ENCODE results near the gene CADM4. TPM values are rescaled to one million over a fixed set of nuclear protein-coding genes. Genes with fewer than 3 reads are reported as not detected.

The CADM4 gene
- total and polyA plus RNA-seq, 4 donors = 92.3 to 325 (median 206) TPM

DNA sequence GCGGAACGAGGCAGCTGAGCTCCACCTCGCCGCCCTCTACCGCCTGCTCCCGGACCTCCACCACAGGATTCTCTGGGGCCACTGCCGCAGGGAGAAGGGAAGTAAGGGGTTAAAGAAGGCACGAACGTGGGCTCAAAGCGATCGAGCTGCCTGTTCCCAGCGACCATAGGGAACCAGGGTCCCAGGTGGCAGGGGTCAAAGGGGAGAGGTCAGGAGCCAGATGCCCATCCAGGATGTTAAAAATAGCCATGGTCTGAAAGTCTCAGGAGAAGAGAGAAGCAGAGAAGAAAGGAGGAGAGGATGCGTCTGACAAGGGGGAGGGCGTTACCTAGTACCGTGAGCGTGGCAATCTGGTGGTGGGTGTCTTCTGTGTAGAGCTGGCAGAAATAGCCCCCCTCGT is 12.8 kb downstream of the CADM4 start:
- no peaks in the 10 kb centered on the region for H3K27me3 ChIP-seq (ENCODE audit: control insufficient read depth, insufficient read depth, low read length)
- H3K4me3 ChIP-seq (ENCODE audit: low read depth, low read length) = no peak overlapping the region
- 56% methylated on average over 13 of the region's 17 CpGs for WGBS (ENCODE audit: insufficient coverage)
- peaks cover 5% of the 10 kb centered on the region for H3K4me1 ChIP-seq (ENCODE audit: control insufficient read depth, insufficient read depth, low read length)
- no peaks in the 10 kb centered on the region for H3K9me3 ChIP-seq (ENCODE audit: control insufficient read depth, insufficient read depth, low read length)
- H3K36me3 ChIP-seq (ENCODE audit: control insufficient read depth, insufficient read depth, low read length) = peaks cover 65% of the 10 kb centered on the region
- H3K27ac ChIP-seq (ENCODE audit: low read depth, low read length) = no peak overlapping the region
- no peak for DNase-seq (ENCODE audit: low read depth in 4 of 6, low spot score in 6 of 6)

GRCh38 chr19:43625918-43626579 is 13.6 kb downstream of the CADM4 start:
- 82% methylated on average over 24 of the region's 32 CpGs for WGBS (ENCODE audit: insufficient coverage)
- Histone ChIP-seq H3K27me3 (ENCODE audit: control insufficient read depth, insufficient read depth, low read length) (no peaks in the 10 kb centered on the region), H3K27ac (ENCODE audit: low read depth, low read length) (no peak overlapping the region), H3K9me3 (ENCODE audit: control insufficient read depth, insufficient read depth, low read length) (no peaks in the 10 kb centered on the region), H3K36me3 (ENCODE audit: control insufficient read depth, insufficient read depth, low read length) (peaks cover 65% of the 10 kb centered on the region), H3K4me3 (ENCODE audit: low read depth, low read length) (no peak overlapping the region), H3K4me1 (ENCODE audit: control insufficient read depth, insufficient read depth, low read length) (peaks cover 5% of the 10 kb centered on the region)
- peak in 2 of 6 donors; percentile 24 to 26 for DNase-seq (ENCODE audit: low read depth in 4 of 6, low spot score in 6 of 6)

- H3K4me1 ChIP-seq (ENCODE audit: control insufficient read depth, insufficient read depth, low read length) = peaks cover 15% of the 10 kb centered on the region
- 27% methylated on average over 15 of the region's 30 CpGs for WGBS (ENCODE audit: insufficient coverage)
- H3K27me3 ChIP-seq (ENCODE audit: control insufficient read depth, insufficient read depth, low read length) = no peaks in the 10 kb centered on the region
- H3K27ac ChIP-seq (ENCODE audit: low read depth, low read length) = no peak overlapping the region
- no peak for DNase-seq (ENCODE audit: low read depth in 4 of 6, low spot score in 6 of 6)
- peaks cover 65% of the 10 kb centered on the region for H3K36me3 ChIP-seq (ENCODE audit: control insufficient read depth, insufficient read depth, low read length)
- H3K4me3 ChIP-seq (ENCODE audit: low read depth, low read length) = no peak overlapping the region
- no peaks in the 10 kb centered on the region for H3K9me3 ChIP-seq (ENCODE audit: control insufficient read depth, insufficient read depth, low read length)
These were observed 14.7 kb downstream of the CADM4 start for GRCh38 chr19:43624933-43625332.

- H3K4me3 ChIP-seq (ENCODE audit: low read depth, low read length) = no peak overlapping the region
- H3K36me3 ChIP-seq (ENCODE audit: control insufficient read depth, insufficient read depth, low read length) = peaks cover 68% of the 10 kb centered on the region
- H3K27ac ChIP-seq (ENCODE audit: low read depth, low read length) = no peak overlapping the region
- peaks cover 21% of the 10 kb centered on the region for H3K4me1 ChIP-seq (ENCODE audit: control insufficient read depth, insufficient read depth, low read length)
- no peaks in the 10 kb centered on the region for H3K27me3 ChIP-seq (ENCODE audit: control insufficient read depth, insufficient read depth, low read length)
- 90% methylated on average over 33 of the region's 35 CpGs for WGBS (ENCODE audit: insufficient coverage)
- no peaks in the 10 kb centered on the region for H3K9me3 ChIP-seq (ENCODE audit: control insufficient read depth, insufficient read depth, low read length)
- no peak for DNase-seq (ENCODE audit: low read depth in 4 of 6, low spot score in 6 of 6)
These were observed 15.6 kb downstream of the CADM4 start for GRCh38 chr19:43623889-43624670.

- H3K27ac ChIP-seq (ENCODE audit: low read depth, low read length) = no peak overlapping the region
- DNase-seq (ENCODE audit: low read depth in 4 of 6, low spot score in 6 of 6) = no peak
- H3K4me3 ChIP-seq (ENCODE audit: low read depth, low read length) = no peak overlapping the region
- H3K27me3 ChIP-seq (ENCODE audit: control insufficient read depth, insufficient read depth, low read length) = no peaks in the 10 kb centered on the region
- H3K9me3 ChIP-seq (ENCODE audit: control insufficient read depth, insufficient read depth, low read length) = no peaks in the 10 kb centered on the region
- peaks cover 29% of the 10 kb centered on the region for H3K4me1 ChIP-seq (ENCODE audit: control insufficient read depth, insufficient read depth, low read length)
- peaks cover 60% of the 10 kb centered on the region for H3K36me3 ChIP-seq (ENCODE audit: control insufficient read depth, insufficient read depth, low read length)
- WGBS (ENCODE audit: insufficient coverage) = no CpG with 5 or more reads among the region's 1 CpG
These were observed 16.7 kb downstream of the CADM4 start for GRCh38 chr19:43622956-43623355.

GRCh38 chr19:43622070-43622469 is 17.6 kb downstream of the CADM4 start:
- DNase-seq (ENCODE audit: low read depth in 4 of 6, low spot score in 6 of 6) = no peak
- Histone ChIP-seq H3K36me3 (ENCODE audit: control insufficient read depth, insufficient read depth, low read length) (peaks cover 53% of the 10 kb centered on the region), H3K4me1 (ENCODE audit: control insufficient read depth, insufficient read depth, low read length) (peaks cover 30% of the 10 kb centered on the region), H3K9me3 (ENCODE audit: control insufficient read depth, insufficient read depth, low read length) (no peaks in the 10 kb centered on the region), H3K4me3 (ENCODE audit: low read depth, low read length) (no peak overlapping the region), H3K27ac (ENCODE audit: low read depth, low read length) (no peak overlapping the region), H3K27me3 (ENCODE audit: control insufficient read depth, insufficient read depth, low read length) (no peaks in the 10 kb centered on the region)
- 86% methylated on average over 1 of the region's 4 CpGs for WGBS (ENCODE audit: insufficient coverage)

DNA sequence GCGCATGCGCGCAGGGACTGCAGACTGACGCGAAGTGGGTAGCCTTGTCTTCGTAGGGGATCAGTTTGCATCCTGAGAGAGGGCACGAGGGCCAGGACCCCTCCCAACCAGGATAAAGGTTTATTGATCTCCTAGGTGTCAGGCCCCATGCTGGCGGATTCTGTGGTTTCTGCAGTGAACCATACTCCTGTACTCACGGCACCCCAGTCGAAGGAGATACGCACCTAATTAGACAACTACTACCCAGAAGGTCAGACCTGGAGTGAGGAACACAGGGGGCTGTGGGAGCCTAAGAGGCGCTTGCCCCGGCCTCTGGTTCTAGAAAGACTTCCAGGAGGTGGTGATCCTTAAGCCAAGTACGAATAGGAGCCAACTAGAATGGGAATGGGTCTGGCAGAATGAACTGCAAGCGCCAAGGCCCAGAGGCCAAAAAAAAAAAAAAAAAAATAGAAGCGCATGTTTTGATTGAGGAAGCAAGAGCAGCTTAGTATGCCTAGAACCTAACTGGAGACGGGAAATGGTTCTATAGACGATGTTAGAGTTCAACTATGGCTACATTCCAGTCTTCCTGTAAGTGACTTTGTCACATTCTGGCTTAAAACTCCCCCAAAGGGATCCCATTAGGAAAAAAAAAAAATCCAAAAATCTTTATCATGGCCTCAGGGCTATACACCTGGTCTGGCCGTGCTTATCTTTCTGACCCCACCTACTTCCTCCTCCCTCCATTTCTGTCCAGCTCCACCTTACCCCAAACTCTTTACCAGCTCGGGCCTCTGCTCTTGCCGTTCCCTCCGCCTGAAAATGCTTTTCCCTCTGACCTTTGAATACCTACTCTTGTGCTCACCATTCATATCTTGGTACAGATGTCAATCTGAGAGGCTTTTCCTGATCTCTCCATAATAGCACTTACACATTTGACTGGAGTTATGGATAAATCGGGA is 19.3 kb downstream of the CADM4 start:
- Histone ChIP-seq H3K27me3 (ENCODE audit: control insufficient read depth, insufficient read depth, low read length) (no peaks in the 10 kb centered on the region), H3K9me3 (ENCODE audit: control insufficient read depth, insufficient read depth, low read length) (no peaks in the 10 kb centered on the region), H3K4me1 (ENCODE audit: control insufficient read depth, insufficient read depth, low read length) (peaks cover 27% of the 10 kb centered on the region), H3K4me3 (ENCODE audit: low read depth, low read length) (peak overlapping the region; percentile 82), H3K36me3 (ENCODE audit: control insufficient read depth, insufficient read depth, low read length) (peaks cover 40% of the 10 kb centered on the region), H3K27ac (ENCODE audit: low read depth, low read length) (peak overlapping the region; percentile 98)
- no peak for DNase-seq (ENCODE audit: low read depth in 4 of 6, low spot score in 6 of 6)
- WGBS (ENCODE audit: insufficient coverage) = 37% methylated on average over 16 of the region's 23 CpGs

GRCh38 chr19:43619262-43620060 is 20.2 kb downstream of the CADM4 start, which contains the start of gene ZNF428:
TSS of gene ZNF428 (minus strand) at chr19:43619629. CDS start at chr19:43614304, 5,325 bp downstream.
- H3K9me3 ChIP-seq (ENCODE audit: control insufficient read depth, insufficient read depth, low read length) = no peaks in the 10 kb centered on the region
- under 1% methylated on average over 81 of the region's 81 CpGs for WGBS (ENCODE audit: insufficient coverage)
- peaks cover 27% of the 10 kb centered on the region for H3K4me1 ChIP-seq (ENCODE audit: control insufficient read depth, insufficient read depth, low read length)
- peak within 1 kb of the TSS; percentile 98 for H3K27ac ChIP-seq (ENCODE audit: low read depth, low read length)
- H3K4me3 ChIP-seq (ENCODE audit: low read depth, low read length) = peak within 1 kb of the TSS; percentile 82
- no peaks in the 10 kb centered on the region for H3K27me3 ChIP-seq (ENCODE audit: control insufficient read depth, insufficient read depth, low read length)
- peaks cover 38% of the 10 kb centered on the region for H3K36me3 ChIP-seq (ENCODE audit: control insufficient read depth, insufficient read depth, low read length)
- peak; percentile 85 to 99 (median 93) for DNase-seq (ENCODE audit: low read depth in 4 of 6, low spot score in 6 of 6)

GRCh38 chr19:43618921-43619261 is 20.8 kb downstream of the CADM4 start:
- Histone ChIP-seq H3K36me3 (ENCODE audit: control insufficient read depth, insufficient read depth, low read length) (peaks cover 38% of the 10 kb centered on the region), H3K4me1 (ENCODE audit: control insufficient read depth, insufficient read depth, low read length) (peaks cover 27% of the 10 kb centered on the region), H3K27me3 (ENCODE audit: control insufficient read depth, insufficient read depth, low read length) (no peaks in the 10 kb centered on the region), H3K9me3 (ENCODE audit: control insufficient read depth, insufficient read depth, low read length) (no peaks in the 10 kb centered on the region), H3K27ac (ENCODE audit: low read depth, low read length) (peak overlapping the region; percentile 98), H3K4me3 (ENCODE audit: low read depth, low read length) (peak overlapping the region; percentile 82)
- WGBS (ENCODE audit: insufficient coverage) = 1% methylated on average over 14 of the region's 14 CpGs
- peak in 2 of 6 donors; percentile 83 to 88 for DNase-seq (ENCODE audit: low read depth in 4 of 6, low spot score in 6 of 6)
